Measurements from ENCODE around the gene PTPRE.

GRCh38 chr10:127919418-127920271 lies 12.7 kb downstream of the PTPRE start:
- no peak for TF ChIP-seq CTCF (conservative IDR thresholded peaks at IDR 0.05)
- no peak for TF ChIP-seq EZH2 (IDR thresholded peaks at IDR 0.05; ENCODE audit: low read depth)
